GM19023 (cell line): ENCODE data around the gene MPIG6B.

Experiments
- ATAC-seq: cut with Tn5 transposase; IDR thresholded peaks from one replicate; pipeline ENCODE4 v1.9.1; 2021; ENCODE audit warnings: mild to moderate bottlenecking, moderate library complexity; ENCODE audit not compliant: unreplicated experiment

Gene MPIG6B

GRCh38 chr6:31720196-31720770 lies 2.9 kb upstream of the MPIG6B start:
- ATAC-seq, result no peak

GRCh38 chr6:31721351-31722020 lies 1.7 kb upstream of the MPIG6B start, which contains the start of gene LY6G6C:
TSS of gene LY6G6C (minus strand) at chr6:31721746. CDS start at chr6:31721679, 67 bp downstream.
- ATAC-seq, result no peak

GRCh38 chr6:31722173-31722572 lies 1.0 kb upstream of the MPIG6B start:
- ATAC-seq, result no peak

- no peak for ATAC-seq
Measured at GRCh38 chr6:31723980-31724691, 963 bp downstream of the MPIG6B start.

- ATAC-seq, result no peak
Measured at GRCh38 chr6:31725502-31726350, 2.6 kb downstream of the MPIG6B start.

- no peak for ATAC-seq
Measured at GRCh38 chr6:31727034-31727716, 4.0 kb downstream of the MPIG6B start.

GRCh38 chr6:31727717-31728671 lies 4.8 kb downstream of the MPIG6B start:
- ATAC-seq, result no peak

GRCh38 chr6:31728767-31729514 lies 5.8 kb downstream of the MPIG6B start, which contains the start of gene DDAH2:
TSS of gene DDAH2 (minus strand) at chr6:31729299. CDS start at chr6:31729161, 138 bp downstream.
- ATAC-seq, result no peak

GRCh38 chr6:31729515-31729978 lies 6.4 kb downstream of the MPIG6B start:
- peak; percentile 54 for ATAC-seq

GRCh38 chr6:31729979-31730630 lies 6.9 kb downstream of the MPIG6B start:
- peak; percentile 34 for ATAC-seq

GRCh38 chr6:31730631-31731086 lies 7.5 kb downstream of the MPIG6B start:
- ATAC-seq, result no peak

- no peak for ATAC-seq
Measured at GRCh38 chr6:31732029-31732428, 8.9 kb downstream of the MPIG6B start.

- no peak for ATAC-seq
Measured at GRCh38 chr6:31733734-31734133, 10.6 kb downstream of the MPIG6B start.

GRCh38 chr6:31734247-31734820 lies 11.2 kb downstream of the MPIG6B start:
- ATAC-seq, result no peak

GRCh38 chr6:31734821-31735406 lies 11.7 kb downstream of the MPIG6B start:
- ATAC-seq, result no peak

GRCh38 chr6:31736021-31736767 lies 13.0 kb downstream of the MPIG6B start, which contains the start of gene CLIC1:
TSS of gene CLIC1 (minus strand) at chr6:31736530. CDS start at chr6:31736300, 230 bp downstream.
- peak; percentile 28 for ATAC-seq
